Adipose tissue (tissue), 3 donors: ENCODE results near the gene NLGN2. TPM values are rescaled to one million over a fixed set of nuclear protein-coding genes. Genes with fewer than 3 reads are reported as not detected.

Source experiments
- polyA plus RNA-seq, 3 donors: library from polyadenylated mRNA; stranded (reverse); fragments of 200-250 nt; gene quantifications; one replicate each; pipeline ENCODE4 v1.2.3, GENCODE V29; 2013
- donor health status: healthy with polysubstance abuse.
- donor health status: Bipolar disorder and iron deficiency.
- donor health status: healthy.

The NLGN2 gene
- polyA plus RNA-seq, 3 donors: 2.9 to 11.4 (median 10.5) TPM

Other genes starting within 250 kb of the NLGN2 start
- gene ASGR1, start 228.5 kb upstream of the NLGN2 start, polyA plus RNA-seq: 1 to 10 TPM; 1.0 to 3.4 (median 2.5) TPM
- gene DLG4, start 188.0 kb upstream of the NLGN2 start, polyA plus RNA-seq: 10 to 100 TPM in 1 of 3 donors, 1 to 10 TPM in 2; 3.3 to 26.3 (median 5.5) TPM
- 100 to 1,000 TPM; 563 to 988 (median 674) TPM for gene ACADVL, start 187.9 kb upstream of the NLGN2 start, polyA plus RNA-seq
- gene DVL2, start 173.3 kb upstream of the NLGN2 start, polyA plus RNA-seq: 10 to 100 TPM in 2 of 3 donors, 1 to 10 TPM in 1; 9.9 to 31.3 (median 17.2) TPM
- gene PHF23, start 168.4 kb upstream of the NLGN2 start, polyA plus RNA-seq: 10 to 100 TPM; 11.5 to 29.4 (median 24.4) TPM
- 1,000 to 10,000 TPM in 1 of 3 donors, 100 to 1,000 TPM in 2; 485 to 1,093 (median 668) TPM for gene GABARAP, start 165.4 kb upstream of the NLGN2 start, polyA plus RNA-seq
- 10 to 100 TPM; 53.1 to 94.1 (median 91.8) TPM for gene CTDNEP1, start 156.1 kb upstream of the NLGN2 start, polyA plus RNA-seq
- gene ELP5, start 155.6 kb upstream of the NLGN2 start, polyA plus RNA-seq: 10 to 100 TPM; 19.0 to 64.1 (median 40.3) TPM
- gene CLDN7, start 145.4 kb upstream of the NLGN2 start, polyA plus RNA-seq: 10 to 100 TPM in 1 of 3 donors, 1 to 10 TPM in 2; 4.8 to 88.9 (median 6.7) TPM
- 10 to 100 TPM; 10.2 to 41.8 (median 31.4) TPM for gene SLC2A4, start 126.1 kb upstream of the NLGN2 start, polyA plus RNA-seq
- gene YBX2, start 113.2 kb upstream of the NLGN2 start, polyA plus RNA-seq: 1 to 10 TPM in 2 of 3 donors, under 1 TPM in 1; 0.95 to 6.0 (median 2.2) TPM
- gene EIF5A, start 100.2 kb upstream of the NLGN2 start, polyA plus RNA-seq: 100 to 1,000 TPM; 204 to 587 (median 428) TPM
- 10 to 100 TPM; 40.1 to 55.5 (median 47.5) TPM for gene GPS2, start 92.5 kb upstream of the NLGN2 start, polyA plus RNA-seq
- gene NEURL4, start 78.5 kb upstream of the NLGN2 start, polyA plus RNA-seq: 10 to 100 TPM; 11.8 to 25.2 (median 17.9) TPM
- 10 to 100 TPM in 1 of 3 donors, 1 to 10 TPM in 2; 4.0 to 12.7 (median 5.2) TPM for gene ACAP1, start 71.3 kb upstream of the NLGN2 start, polyA plus RNA-seq
- gene KCTD11, start 55.7 kb upstream of the NLGN2 start, polyA plus RNA-seq: 10 to 100 TPM in 1 of 3 donors, 1 to 10 TPM in 2; 6.3 to 11.2 (median 9.9) TPM
- not detected for gene TMEM95, start 52.7 kb upstream of the NLGN2 start, polyA plus RNA-seq
- 1 to 10 TPM; 2.1 to 8.0 (median 5.5) TPM for gene TNK1, start 26.8 kb upstream of the NLGN2 start, polyA plus RNA-seq
- gene PLSCR3, start 13.3 kb upstream of the NLGN2 start, polyA plus RNA-seq: 10 to 100 TPM; 15.1 to 48.2 (median 42.3) TPM
- gene TMEM256, start 3.7 kb upstream of the NLGN2 start, polyA plus RNA-seq: 100 to 1,000 TPM in 2 of 3 donors, 10 to 100 TPM in 1; 86.0 to 252 (median 173) TPM
- gene SPEM1, start 12.5 kb downstream of the NLGN2 start, polyA plus RNA-seq: not detected
- gene SPEM2, start 17.8 kb downstream of the NLGN2 start, polyA plus RNA-seq: not detected
- gene SPEM3, start 21.0 kb downstream of the NLGN2 start, polyA plus RNA-seq: not detected
- 1 to 10 TPM in 2 of 3 donors, under 1 TPM in 1; 0.79 to 5.2 (median 1.9) TPM for gene TMEM102, start 27.6 kb downstream of the NLGN2 start, polyA plus RNA-seq
- gene FGF11, start 31.7 kb downstream of the NLGN2 start, polyA plus RNA-seq: 1 to 10 TPM in 1 of 3 donors, under 1 TPM in 2; 0.28 to 4.6 (median 0.86) TPM
- gene CHRNB1, start 37.2 kb downstream of the NLGN2 start, polyA plus RNA-seq: 10 to 100 TPM in 2 of 3 donors, 1 to 10 TPM in 1; 5.0 to 14.2 (median 12.7) TPM
- 10 to 100 TPM; 17.4 to 45.0 (median 32.9) TPM for gene ZBTB4, start 71.8 kb downstream of the NLGN2 start, polyA plus RNA-seq
- not detected for gene SLC35G6, start 73.6 kb downstream of the NLGN2 start, polyA plus RNA-seq
- 10 to 100 TPM; 20.9 to 35.4 (median 24.6) TPM for gene POLR2A, start 76.5 kb downstream of the NLGN2 start, polyA plus RNA-seq
- 100 to 1,000 TPM in 1 of 3 donors, 10 to 100 TPM in 2; 19.6 to 100 (median 49.9) TPM for gene TNFSF12, start 141.2 kb downstream of the NLGN2 start, polyA plus RNA-seq
- 10 to 100 TPM; 19.3 to 42.6 (median 26.5) TPM for gene TNFSF13, start 150.9 kb downstream of the NLGN2 start, polyA plus RNA-seq
- gene SENP3, start 154.1 kb downstream of the NLGN2 start, polyA plus RNA-seq: 10 to 100 TPM; 25.1 to 52.1 (median 43.0) TPM
- 100 to 1,000 TPM in 1 of 3 donors, 10 to 100 TPM in 2; 19.4 to 111 (median 99.0) TPM for gene CD68, start 171.8 kb downstream of the NLGN2 start, polyA plus RNA-seq
- gene MPDU1, start 176.0 kb downstream of the NLGN2 start, polyA plus RNA-seq: 10 to 100 TPM; 31.7 to 72.2 (median 50.2) TPM
- 1 to 10 TPM in 1 of 3 donors, under 1 TPM in 2; 0.21 to 2.7 (median 0.46) TPM for gene SOX15, start 182.2 kb downstream of the NLGN2 start, polyA plus RNA-seq
- gene FXR2, start 207.1 kb downstream of the NLGN2 start, polyA plus RNA-seq: 10 to 100 TPM; 14.7 to 29.9 (median 23.3) TPM
- 100 to 1,000 TPM in 2 of 3 donors, 10 to 100 TPM in 1; 93.7 to 142 (median 130) TPM for gene SAT2, start 220.0 kb downstream of the NLGN2 start, polyA plus RNA-seq
- under 1 TPM; 0.32 to 0.67 (median 0.45) TPM for gene SHBG, start 222.3 kb downstream of the NLGN2 start, polyA plus RNA-seq
- 1 to 10 TPM in 2 of 3 donors, under 1 TPM in 1; 0.51 to 2.2 (median 1.5) TPM for gene ATP1B2, start 243.1 kb downstream of the NLGN2 start, polyA plus RNA-seq